Measurements from ENCODE around the gene MORC3. TPM values are rescaled to one million over a fixed set of nuclear protein-coding genes. Genes with fewer than 3 reads are reported as not detected.
A peak's percentile ranks its signal among the peaks of the same experiment; 100 is the strongest.

The MORC3 gene
- total and polyA plus RNA-seq, 2 donors (not counting 1 experiment from before 2014, with no cell fraction given) = 24.4 to 51.7 TPM

DNA sequence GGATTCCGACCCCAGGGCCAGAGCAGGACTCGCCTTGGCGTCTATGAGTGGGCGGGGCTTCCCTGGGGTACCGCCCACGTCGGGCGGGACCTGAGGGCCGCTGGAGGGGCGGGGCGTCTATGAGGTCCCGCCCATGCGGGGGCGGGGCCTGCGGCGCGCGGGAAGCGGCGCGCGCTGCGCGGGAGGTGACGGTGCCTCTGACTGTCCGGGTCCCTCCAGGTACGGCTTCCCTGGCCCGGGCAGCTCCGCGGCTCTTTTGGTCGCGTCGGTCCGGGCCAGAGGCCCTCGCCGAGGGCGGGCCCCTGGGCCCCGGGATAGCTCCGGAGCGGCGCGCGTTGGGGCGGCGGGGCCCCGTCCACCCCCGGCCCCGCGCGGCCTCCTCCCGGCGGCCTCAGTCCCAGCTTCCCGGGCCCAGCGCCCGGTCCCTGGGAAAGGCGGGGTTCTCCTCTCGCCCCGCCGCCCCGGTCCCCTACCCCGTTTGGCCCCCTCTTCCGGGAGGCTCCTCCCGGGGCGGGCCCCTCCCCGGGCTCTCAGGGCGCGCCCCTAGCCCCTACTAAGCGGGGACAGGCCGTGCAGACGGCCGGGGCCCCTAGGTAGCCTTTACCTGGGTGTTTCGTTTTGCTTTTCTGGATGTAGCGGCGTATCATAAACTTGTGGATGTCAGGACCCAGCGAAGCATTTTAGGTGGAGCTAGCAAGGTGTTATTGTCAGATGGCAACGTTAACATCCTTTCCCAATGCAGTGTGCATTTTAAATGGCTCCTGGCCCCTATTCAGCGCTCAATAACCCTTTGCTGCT lies 65.4 kb downstream of the MORC3 start, which contains the start of gene CHAF1B:
Gene CHAF1B (plus strand): TSS at position 160 of the 798 bp plus-strand sequence. CDS start 745 bp downstream, outside the sequence.
- Histone ChIP-seq H3K4me2 (ENCODE audit: extremely low read depth, insufficient read depth, low read length) (peak within 1 kb of the TSS; percentile 93), H3K36me3 (ENCODE audit: control insufficient read depth, insufficient read depth, low read length) (no peaks in the 10 kb centered on the region), H3K27ac (ENCODE audit: insufficient read depth, low read length) (peak within 1 kb of the TSS; percentile 47), H3K9ac (ENCODE audit: insufficient read depth, low read length) (peak within 1 kb of the TSS; percentile 74), H3K9me3 (ENCODE audit: control insufficient read depth, insufficient read depth, low read depth, low read length) (no peaks in the 10 kb centered on the region), H4K20me1 (ENCODE audit: control insufficient read depth, extremely low read depth, insufficient read depth, low read length) (no peaks in the 10 kb centered on the region), H3K27me3 (ENCODE audit: control insufficient read depth, insufficient read depth, low read length) (no peaks in the 10 kb centered on the region), H3K4me1 (ENCODE audit: control insufficient read depth, extremely low read depth, insufficient read depth, low read length) (peaks cover 2% of the 10 kb centered on the region), H2AFZ (ENCODE audit: low read length) (peak within 1 kb of the TSS; percentile 80), H3K4me3 (replicated peaks in 1 of 4; ENCODE audit: control extremely low read depth in 1 of 4, insufficient read depth in 1 of 4, low read depth in 3 of 4, low read length in 4 of 4) (peak within 1 kb of the TSS; percentile 62 to 73 (median 66)), H3K79me2 (ENCODE audit: control insufficient read depth, insufficient read depth, low read length) (no peaks in the 10 kb centered on the region)
- DNase-seq (ENCODE audit: low read depth in 2 of 2) = peak; percentile 48 to 71
- TF ChIP-seq, protein P1, sequence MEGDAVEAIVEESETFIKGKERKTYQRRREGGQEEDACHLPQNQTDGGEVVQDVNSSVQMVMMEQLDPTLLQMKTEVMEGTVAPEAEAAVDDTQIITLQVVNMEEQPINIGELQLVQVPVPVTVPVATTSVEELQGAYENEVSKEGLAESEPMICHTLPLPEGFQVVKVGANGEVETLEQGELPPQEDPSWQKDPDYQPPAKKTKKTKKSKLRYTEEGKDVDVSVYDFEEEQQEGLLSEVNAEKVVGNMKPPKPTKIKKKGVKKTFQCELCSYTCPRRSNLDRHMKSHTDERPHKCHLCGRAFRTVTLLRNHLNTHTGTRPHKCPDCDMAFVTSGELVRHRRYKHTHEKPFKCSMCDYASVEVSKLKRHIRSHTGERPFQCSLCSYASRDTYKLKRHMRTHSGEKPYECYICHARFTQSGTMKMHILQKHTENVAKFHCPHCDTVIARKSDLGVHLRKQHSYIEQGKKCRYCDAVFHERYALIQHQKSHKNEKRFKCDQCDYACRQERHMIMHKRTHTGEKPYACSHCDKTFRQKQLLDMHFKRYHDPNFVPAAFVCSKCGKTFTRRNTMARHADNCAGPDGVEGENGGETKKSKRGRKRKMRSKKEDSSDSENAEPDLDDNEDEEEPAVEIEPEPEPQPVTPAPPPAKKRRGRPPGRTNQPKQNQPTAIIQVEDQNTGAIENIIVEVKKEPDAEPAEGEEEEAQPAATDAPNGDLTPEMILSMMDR (conservative IDR thresholded peaks at IDR 0.05 in 1 of 2, IDR thresholded peaks at IDR 0.05 in 1 of 2; ENCODE audit: low read depth in 1 of 2, low read length in 2 of 2) = no peak
- no peak for TF ChIP-seq EZH2 (IDR thresholded peaks at IDR 0.05; ENCODE audit: low read length, missing control alignments)

DNA sequence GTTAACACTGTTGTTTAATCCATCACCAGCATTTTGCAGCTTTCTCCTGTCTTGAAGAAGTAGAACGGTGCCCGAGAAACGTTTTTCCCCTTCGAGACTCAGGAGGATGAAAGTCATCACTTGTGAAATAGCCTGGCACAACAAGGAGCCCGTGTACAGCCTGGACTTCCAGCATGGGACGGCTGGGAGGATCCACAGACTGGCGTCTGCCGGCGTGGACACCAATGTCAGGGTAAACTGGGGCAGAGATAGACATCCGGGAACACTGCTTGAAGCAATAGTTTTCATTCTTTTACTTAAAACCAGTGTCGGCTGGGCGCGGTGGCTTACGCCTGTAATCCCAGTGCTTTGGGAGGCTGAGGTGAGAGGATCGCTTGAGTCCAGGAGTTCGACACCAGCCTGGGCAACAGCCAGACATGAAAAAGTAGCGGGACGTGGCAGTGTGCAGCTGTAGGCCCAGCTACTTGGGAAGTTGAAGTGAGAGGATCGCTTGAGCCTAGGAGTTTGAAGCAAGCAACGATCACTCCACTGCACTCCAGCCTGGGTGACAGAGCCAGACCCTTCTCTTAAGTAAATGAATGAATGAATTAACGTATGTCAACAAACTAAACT lies 66.1 kb downstream of the MORC3 start:
- Histone ChIP-seq H3K27ac (ENCODE audit: insufficient read depth, low read length) (peak overlapping the region; percentile 47), H3K4me3 (replicated peaks in 1 of 4; ENCODE audit: control extremely low read depth in 1 of 4, insufficient read depth in 1 of 4, low read depth in 3 of 4, low read length in 4 of 4) (peak overlapping the region; percentile 62 to 73 (median 66)), H3K4me2 (ENCODE audit: extremely low read depth, insufficient read depth, low read length) (peak overlapping the region; percentile 93), H3K79me2 (ENCODE audit: control insufficient read depth, insufficient read depth, low read length) (no peaks in the 10 kb centered on the region), H3K9ac (ENCODE audit: insufficient read depth, low read length) (peak overlapping the region; percentile 74), H2AFZ (ENCODE audit: low read length) (peak overlapping the region; percentile 80), H3K4me1 (ENCODE audit: control insufficient read depth, extremely low read depth, insufficient read depth, low read length) (peaks cover 2% of the 10 kb centered on the region), H3K27me3 (ENCODE audit: control insufficient read depth, insufficient read depth, low read length) (no peaks in the 10 kb centered on the region), H3K9me3 (ENCODE audit: control insufficient read depth, insufficient read depth, low read depth, low read length) (no peaks in the 10 kb centered on the region), H3K36me3 (ENCODE audit: control insufficient read depth, insufficient read depth, low read length) (no peaks in the 10 kb centered on the region), H4K20me1 (ENCODE audit: control insufficient read depth, extremely low read depth, insufficient read depth, low read length) (no peaks in the 10 kb centered on the region)
- DNase-seq (ENCODE audit: low read depth in 2 of 2) = peak in 1 of 2 donors; percentile 20
- TF ChIP-seq, protein P1 (conservative IDR thresholded peaks at IDR 0.05 in 1 of 2, IDR thresholded peaks at IDR 0.05 in 1 of 2; ENCODE audit: low read depth in 1 of 2, low read length in 2 of 2) = no peak
- no peak for TF ChIP-seq EZH2 (IDR thresholded peaks at IDR 0.05; ENCODE audit: low read length, missing control alignments)

DNA sequence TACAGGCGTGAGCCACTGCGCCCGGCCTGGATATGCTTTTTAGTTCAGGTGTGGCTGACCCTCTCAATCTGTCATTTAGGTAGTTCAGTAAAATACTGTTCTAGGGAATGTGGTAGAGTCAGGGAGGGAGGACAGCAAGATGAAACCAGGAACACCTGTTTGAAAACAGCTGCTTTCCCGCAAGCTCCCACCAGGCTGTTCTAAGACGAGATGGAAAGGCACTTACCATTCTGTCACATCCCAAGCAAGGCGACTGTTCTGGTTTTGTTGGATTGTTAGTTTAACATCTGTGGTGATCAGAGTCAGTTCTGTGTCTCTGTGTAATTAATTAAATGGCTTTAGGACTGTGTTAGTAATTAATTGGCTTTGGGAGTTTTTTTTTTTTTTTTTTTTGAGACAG lies 68.1 kb downstream of the MORC3 start:
- Histone ChIP-seq H3K36me3 (ENCODE audit: control insufficient read depth, insufficient read depth, low read length) (no peaks in the 10 kb centered on the region), H3K4me3 (replicated peaks in 1 of 4; ENCODE audit: control extremely low read depth in 1 of 4, insufficient read depth in 1 of 4, low read depth in 3 of 4, low read length in 4 of 4) (no peak overlapping the region), H3K79me2 (ENCODE audit: control insufficient read depth, insufficient read depth, low read length) (no peaks in the 10 kb centered on the region), H3K27me3 (ENCODE audit: control insufficient read depth, insufficient read depth, low read length) (no peaks in the 10 kb centered on the region), H4K20me1 (ENCODE audit: control insufficient read depth, extremely low read depth, insufficient read depth, low read length) (no peaks in the 10 kb centered on the region), H3K9me3 (ENCODE audit: control insufficient read depth, insufficient read depth, low read depth, low read length) (no peaks in the 10 kb centered on the region), H3K27ac (ENCODE audit: insufficient read depth, low read length) (no peak overlapping the region), H2AFZ (ENCODE audit: low read length) (no peak overlapping the region), H3K4me2 (ENCODE audit: extremely low read depth, insufficient read depth, low read length) (no peak overlapping the region), H3K9ac (ENCODE audit: insufficient read depth, low read length) (no peak overlapping the region), H3K4me1 (ENCODE audit: control insufficient read depth, extremely low read depth, insufficient read depth, low read length) (peaks cover 2% of the 10 kb centered on the region)
- no peak for DNase-seq (ENCODE audit: low read depth in 2 of 2)
- TF ChIP-seq, protein P1 (conservative IDR thresholded peaks at IDR 0.05 in 1 of 2, IDR thresholded peaks at IDR 0.05 in 1 of 2; ENCODE audit: low read depth in 1 of 2, low read length in 2 of 2) = no peak
- TF ChIP-seq EZH2 (IDR thresholded peaks at IDR 0.05; ENCODE audit: low read length, missing control alignments) = no peak
